Stomach (tissue), 9 donors: ENCODE data around the gene ZNF423. TPM values are rescaled to one million over a fixed set of nuclear protein-coding genes. Genes with fewer than 3 reads are reported as not detected.

ENCODE experiments used
- DNase-seq, 2 donors: peaks; one replicate each; pipeline versions ENCODE4 v3.0.0 to v3.0.0-alpha.2; 2013 to 2019
- H3K27ac ChIP-seq, 5 donors: fragments of 200-600 bp in 4 of 5; sonication (generic) in 4 of 5; one replicate each; pipeline ENCODE4 v1.5.1; 2013 to 2019; ENCODE audit warnings: mild to moderate bottlenecking in 1 of 5, moderate library complexity in 1 of 5
- H3K27me3 ChIP-seq, 3 donors: fragments of 200-600 bp; sonication (generic); one replicate each; pipeline ENCODE4 v1.5.1; 2017 to 2019; ENCODE audit warnings: mixed run types in 1 of 3
- H3K36me3 ChIP-seq, 4 donors: fragments of 200-600 bp; sonication (generic); 1 replicate in 3 of 4; 2 replicates in 1 of 4; pipeline ENCODE4 v1.5.1; 2016 to 2019
- H3K4me1 ChIP-seq, 4 donors: fragments of 200-600 bp; sonication (generic); one replicate each; pipeline ENCODE4 v1.5.1; 2016 to 2019
- H3K4me3 ChIP-seq, 4 donors: fragments of 200-600 bp; sonication (generic) in 3 of 4; one replicate each; pipeline ENCODE4 v1.5.1; 2016 to 2019; ENCODE audit warnings: mild to moderate bottlenecking in 1 of 4
- H3K9me3 ChIP-seq, 4 donors: fragments of 200-600 bp; sonication (generic); one replicate each; pipeline ENCODE4 v1.5.1; 2016 to 2019
- CTCF ChIP-seq, 7 experiments: fragments of 450-650 bp in 4 of 7; fragments of 200-600 bp in 3 of 7; sonication (generic) in 3 of 7; IDR thresholded peaks; one replicate each; pipeline ENCODE4 v1.5.1; 2016 to 2019; ENCODE audit warnings: antibody characterized with exemption in 7 of 7, control low read depth in 2 of 7, mild to moderate bottlenecking in 1 of 7
- EP300 ChIP-seq: sonication (generic); formaldehyde crosslinking; IDR thresholded peaks from one replicate; pipeline ENCODE4 v1.6.1; 2017; ENCODE audit warnings: antibody characterized with exemption
- POLR2A ChIP-seq, 4 donors: fragments of 450-650 bp; IDR thresholded peaks; one replicate each; pipeline ENCODE4 v1.6.1; 2016; ENCODE audit warnings: antibody characterized with exemption in 4 of 4, control low read depth in 2 of 4, mild to moderate bottlenecking in 1 of 4, moderate library complexity in 1 of 4
- POLR2AphosphoS5 ChIP-seq, 3 donors: sonication (generic); formaldehyde crosslinking; IDR thresholded peaks; one replicate each; pipeline ENCODE4 v1.6.1; 2016; ENCODE audit warnings: antibody characterized with exemption in 3 of 3
- WGBS, 5 donors: extraction: QIAGEN DNeasy Blood & Tissue Kit in 3 of 5; methylation state at CpG; one replicate each; pipeline versions ENCODE4 v1.1.5 to v1.1.7; 2013 to 2018; 5-methylcytosine and 5-hydroxymethylcytosine counted together
- intact Hi-C: fragments of 100-400 bp; cut with DNase I; formaldehyde crosslinking; loops from one replicate; pipeline ENCODE4 v1.15.1; 2023; ENCODE audit warnings: low total_unique reads
- polyA plus RNA-seq, 3 donors: library from polyadenylated mRNA; stranded (reverse); fragments of 200-250 nt; gene quantifications; one replicate each; pipeline ENCODE4 v1.2.3, GENCODE V29; 2013
- total RNA-seq, 5 donors: library from RNA; depleted of rRNA; stranded (reverse); fragments of >200 nt; gene quantifications; one replicate each; pipeline versions ENCODE4 v1.1.0 to v1.2.3, GENCODE V29; 2014 to 2016
- donor health status: healthy with polysubstance abuse.
- donor health status: Bipolar disorder and iron deficiency.
- donor health status: healthy.

The ZNF423 gene
- total and polyA plus RNA-seq, 8 donors: 0.29 to 3.5 (median 1.0) TPM

GRCh38 chr16:49599704-49600103 is 256.2 kb downstream of the ZNF423 start:
- whole genome bisulfite sequencing, 5 donors: 73 to 93% (median 83%) methylated on average over 8 of the region's 8 CpGs
- H3K27me3 ChIP-seq: no peaks in the 10 kb centered on the region
- H3K36me3 ChIP-seq: no peaks in the 10 kb centered on the region
- H3K27ac ChIP-seq: no peak overlapping the region
- intact Hi-C loops: loop anchor here (10.0 kb wide), 1 partner anchor 105 kb away; no protein-coding TSS in a partner anchor
- TF ChIP-seq EP300 (no peak), POLR2A (IDR thresholded peaks at IDR 0.05) (no peak), POLR2AphosphoS5 (IDR thresholded peaks at IDR 0.05) (no peak), CTCF (IDR thresholded peaks at IDR 0.05) (no peak)
- peaks cover 0 to 18% (median 8%) of the 10 kb centered on the region in 4 donors for H3K4me1 ChIP-seq
- H3K4me3 ChIP-seq: no peak overlapping the region
- DNase-seq: no peak
- no peaks in the 10 kb centered on the region for H3K9me3 ChIP-seq

DNA sequence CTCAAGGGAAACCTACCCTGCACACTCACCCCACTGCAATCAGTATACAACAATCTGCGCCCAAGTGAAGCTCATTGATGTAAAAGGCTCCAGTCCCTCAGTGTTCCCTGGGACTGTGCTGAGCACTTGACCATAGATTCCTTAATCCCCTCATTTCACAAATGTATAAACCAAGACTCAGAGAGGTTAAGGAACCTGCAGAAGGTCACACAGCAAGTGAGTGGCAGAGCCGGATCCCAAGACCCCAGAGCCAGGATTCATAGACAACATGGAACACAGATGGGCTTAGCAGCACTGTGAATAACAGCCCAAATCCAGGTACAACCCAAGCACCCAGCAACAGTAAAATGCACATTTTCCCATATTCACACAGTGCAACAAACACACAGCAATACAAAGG is 256.6 kb downstream of the ZNF423 start:
- Histone ChIP-seq H3K36me3 (no peaks in the 10 kb centered on the region), H3K4me3 (no peak overlapping the region), H3K27me3 (no peaks in the 10 kb centered on the region), H3K27ac (no peak overlapping the region), H3K9me3 (no peaks in the 10 kb centered on the region), H3K4me1 (peaks cover 0 to 18% (median 8%) of the 10 kb centered on the region in 4 donors)
- intact Hi-C loops: loop anchor here (10.0 kb wide), 1 partner anchor 104 kb away; no protein-coding TSS in a partner anchor
- TF ChIP-seq POLR2A (IDR thresholded peaks at IDR 0.05): no peak
- no peak for TF ChIP-seq EP300
- no peak for TF ChIP-seq CTCF (IDR thresholded peaks at IDR 0.05)
- no peak for TF ChIP-seq POLR2AphosphoS5 (IDR thresholded peaks at IDR 0.05)
- peak in 1 of 2 donors; percentile 1 for DNase-seq
- 91 to 98% (median 94%) methylated on average over 2 of the region's 2 CpGs for WGBS, 5 donors

GRCh38 chr16:49598383-49599170 is 257.3 kb downstream of the ZNF423 start:
- no peak overlapping the region for H3K4me3 ChIP-seq
- TF ChIP-seq POLR2A (IDR thresholded peaks at IDR 0.05) (no peak), CTCF (IDR thresholded peaks at IDR 0.05) (no peak), EP300 (no peak), POLR2AphosphoS5 (IDR thresholded peaks at IDR 0.05) (no peak)
- H3K36me3 ChIP-seq: no peaks in the 10 kb centered on the region
- intact Hi-C loops: loop anchor here (10.0 kb wide), 1 partner anchor 104 kb away; no protein-coding TSS in a partner anchor
- no peak overlapping the region for H3K27ac ChIP-seq
- H3K9me3 ChIP-seq: no peaks in the 10 kb centered on the region
- no peaks in the 10 kb centered on the region for H3K27me3 ChIP-seq
- H3K4me1 ChIP-seq: peaks cover 0 to 18% (median 8%) of the 10 kb centered on the region in 4 donors
- peak in 1 of 2 donors; percentile 21 for DNase-seq
- 78 to 90% (median 86%) methylated on average over 8 of the region's 8 CpGs for WGBS, 5 donors

- Histone ChIP-seq H3K27me3 (no peaks in the 10 kb centered on the region), H3K27ac (no peak overlapping the region), H3K36me3 (no peaks in the 10 kb centered on the region), H3K4me1 (peaks cover 0 to 18% (median 8%) of the 10 kb centered on the region in 4 donors), H3K4me3 (no peak overlapping the region), H3K9me3 (no peaks in the 10 kb centered on the region)
- intact Hi-C loops: loop anchor here (10.0 kb wide), 1 partner anchor 103 kb away; no protein-coding TSS in a partner anchor
- TF ChIP-seq EP300 (no peak), POLR2A (IDR thresholded peaks at IDR 0.05) (no peak), POLR2AphosphoS5 (IDR thresholded peaks at IDR 0.05) (no peak), CTCF (IDR thresholded peaks at IDR 0.05) (no peak)
- WGBS, 5 donors: 77 to 93% (median 85%) methylated on average over 2 of the region's 2 CpGs
- peak in 1 of 2 donors; percentile 7 for DNase-seq
Measured at GRCh38 chr16:49597796-49598195, 258.1 kb downstream of the ZNF423 start.
